Fibroblast of skin of right biceps (primary cell): Measurements from ENCODE around the gene SLC25A13.

Experiments
- DNase-seq: peaks from one replicate; pipeline ENCODE4 v3.0.0-alpha.2; 2013

Gene SLC25A13

DNA sequence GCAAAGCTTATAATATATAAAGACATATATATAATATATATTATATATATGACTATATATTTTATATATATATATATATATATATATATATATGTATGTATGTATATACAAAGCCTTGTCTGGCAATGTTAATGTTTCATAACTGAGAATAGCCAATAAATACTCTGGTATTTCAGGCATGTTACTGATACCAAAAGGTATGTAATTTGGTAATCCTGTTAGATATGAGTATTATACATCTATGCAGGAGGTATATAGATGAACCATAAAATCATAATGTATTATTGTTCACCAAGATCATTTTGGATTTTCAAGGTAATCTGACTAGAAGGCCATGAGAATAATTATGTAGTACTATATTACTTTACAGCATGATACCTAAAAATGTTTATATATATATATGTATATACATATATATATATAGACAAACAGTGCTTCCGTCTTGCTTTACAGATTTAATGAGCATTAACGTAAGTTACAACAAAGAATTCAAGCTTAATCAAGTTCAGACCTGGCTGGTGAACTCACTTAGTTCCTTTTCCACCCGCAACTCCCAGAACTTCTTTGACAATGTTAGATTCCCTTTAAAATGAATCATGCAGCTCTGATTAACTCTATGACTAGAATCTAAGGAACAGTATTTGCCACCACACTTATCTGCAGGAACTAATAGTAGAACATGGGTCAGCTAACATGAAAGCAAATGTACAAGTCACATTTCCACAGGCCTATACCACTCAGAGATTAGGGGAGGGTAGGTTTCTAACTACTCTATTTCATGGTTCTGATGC lies 82.7 kb downstream of the SLC25A13 start:
- DNase-seq, result peak; percentile 10

DNA sequence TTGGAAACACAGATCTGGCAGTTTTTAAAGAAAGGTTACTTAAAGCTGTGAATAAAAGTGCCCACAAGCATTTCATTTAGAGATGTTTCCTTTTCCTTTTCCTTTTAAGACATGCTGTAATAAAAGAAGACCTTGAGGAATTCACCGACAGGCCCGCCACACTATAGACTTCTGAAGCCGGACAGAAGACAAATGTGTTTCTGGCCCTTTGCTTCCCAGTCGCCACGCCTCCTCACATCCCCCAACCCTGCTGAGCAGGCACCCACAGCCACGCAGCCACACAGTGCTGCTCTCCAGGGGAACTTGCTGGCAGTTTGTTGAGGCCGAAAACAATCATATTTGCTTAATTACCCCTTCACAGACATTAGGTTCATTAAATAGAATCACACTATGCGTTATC lies 83.4 kb downstream of the SLC25A13 start:
- no peak for DNase-seq

- no peak for DNase-seq
These were observed 84.9 kb downstream of the SLC25A13 start for GRCh38 chr7:96237040-96237439.

GRCh38 chr7:96236198-96237039 lies 85.5 kb downstream of the SLC25A13 start:
- peak; percentile 88 for DNase-seq

- no peak for DNase-seq
These were observed 86.6 kb downstream of the SLC25A13 start for GRCh38 chr7:96235281-96235680.

- no peak for DNase-seq
These were observed 88.3 kb downstream of the SLC25A13 start for GRCh38 chr7:96233528-96234154.

DNA sequence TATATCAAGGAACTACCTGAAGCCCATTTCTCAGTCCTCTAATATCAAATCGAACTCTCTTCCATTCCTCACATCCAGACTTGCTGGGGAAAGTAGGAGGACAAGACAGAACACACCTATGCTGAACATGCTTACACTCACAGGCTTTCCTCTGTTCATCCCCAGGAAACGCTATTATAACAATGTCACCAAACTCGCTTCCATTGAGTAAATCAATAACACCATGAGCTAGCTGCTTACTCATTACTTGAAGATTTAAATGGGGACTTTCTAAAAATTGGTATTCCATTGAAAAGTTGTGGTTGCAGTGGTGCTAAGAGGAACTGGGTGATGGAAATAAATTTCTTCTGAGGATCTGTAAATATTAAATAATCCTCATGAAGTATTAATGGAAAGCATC lies 88.8 kb downstream of the SLC25A13 start:
- no peak for DNase-seq

- no peak for DNase-seq
These were observed 93.1 kb downstream of the SLC25A13 start for GRCh38 chr7:96228760-96229159.

DNA sequence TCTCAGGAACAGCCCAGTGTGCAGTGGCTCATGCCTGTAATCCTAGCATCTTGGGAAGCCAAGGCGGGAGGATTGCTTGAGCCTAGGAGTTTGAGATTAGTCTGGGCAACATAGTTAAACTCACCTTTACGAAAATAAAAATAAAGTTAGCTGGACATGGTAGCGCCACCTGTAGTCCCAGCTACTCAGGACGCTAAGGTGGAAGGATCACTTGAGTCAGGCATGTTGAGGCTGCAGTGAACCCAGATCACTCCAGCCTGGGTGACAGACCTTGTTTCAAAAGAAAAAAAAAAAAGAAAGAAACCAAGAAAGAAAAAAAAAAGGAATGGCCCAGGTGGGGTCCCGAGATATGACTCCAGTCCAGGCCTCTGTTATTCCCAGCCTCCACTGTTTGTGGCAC lies 96.6 kb downstream of the SLC25A13 start:
- no peak for DNase-seq

- DNase-seq, result no peak
These were observed 97.2 kb downstream of the SLC25A13 start for GRCh38 chr7:96224685-96225084.

DNA sequence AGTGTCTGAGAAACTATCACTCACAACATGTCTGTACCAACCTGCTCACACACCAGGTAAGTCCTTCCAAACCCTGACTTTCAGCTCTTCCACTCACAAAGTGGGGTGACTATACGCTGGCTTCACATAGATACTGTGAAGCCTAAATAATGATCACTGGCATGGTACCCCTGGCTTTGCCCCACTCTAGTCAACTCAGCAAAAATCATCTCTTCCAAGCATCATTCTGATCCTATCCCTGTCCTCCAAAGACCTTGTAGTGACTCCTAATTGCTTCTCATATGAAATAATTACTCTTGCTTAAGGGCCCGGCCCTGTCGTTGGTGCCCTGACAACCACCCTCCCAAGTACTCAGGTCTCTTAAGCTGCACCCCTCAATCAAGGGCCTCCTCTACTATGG lies 97.8 kb downstream of the SLC25A13 start:
- no peak for DNase-seq

DNA sequence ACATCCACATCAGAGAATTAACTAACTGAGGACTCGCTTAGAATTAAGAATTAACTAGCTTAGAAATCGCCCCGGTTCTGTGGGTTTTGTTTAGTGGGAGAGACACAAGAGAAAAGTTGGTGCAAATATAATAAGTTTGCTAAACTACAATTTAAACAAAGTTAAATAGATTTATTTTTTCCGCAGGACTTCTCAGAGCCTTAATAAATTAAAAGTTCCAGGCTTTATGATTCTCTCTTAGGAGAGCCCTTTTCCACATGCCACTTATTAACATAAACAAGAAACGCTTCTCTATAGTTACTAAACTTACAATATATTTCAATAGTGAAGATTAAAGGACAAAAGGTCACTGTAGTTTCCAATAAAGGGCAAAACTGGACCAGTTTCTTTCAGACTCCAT lies 100.0 kb downstream of the SLC25A13 start:
- no peak for DNase-seq

- DNase-seq, result peak; percentile 58
These were observed 102.3 kb downstream of the SLC25A13 start for GRCh38 chr7:96219378-96220130.

- DNase-seq, result no peak
These were observed 103.1 kb downstream of the SLC25A13 start for GRCh38 chr7:96218664-96219243.

GRCh38 chr7:96217147-96217546 lies 104.8 kb downstream of the SLC25A13 start:
- no peak for DNase-seq

DNA sequence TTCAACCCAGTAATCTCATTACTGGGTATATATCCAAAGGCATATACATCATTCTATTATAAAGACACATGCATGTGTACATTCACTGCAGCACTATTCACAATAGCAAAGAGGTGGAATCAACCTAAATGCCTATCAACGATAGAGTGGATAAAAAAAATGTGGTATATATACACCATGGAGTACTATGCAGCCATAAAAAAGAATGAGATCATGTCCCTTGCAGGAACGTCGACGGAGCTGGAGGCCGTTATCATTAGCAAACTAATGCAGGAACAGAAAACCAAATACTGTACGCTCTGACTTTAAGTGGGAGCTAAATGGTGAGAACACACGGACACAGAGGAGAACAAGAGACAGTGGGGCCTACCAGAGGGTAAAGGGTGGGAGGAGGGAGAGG lies 105.5 kb downstream of the SLC25A13 start:
- no peak for DNase-seq

GRCh38 chr7:96212474-96212873 lies 109.4 kb downstream of the SLC25A13 start:
- DNase-seq, result no peak

GRCh38 chr7:96211954-96212353 lies 109.9 kb downstream of the SLC25A13 start:
- no peak for DNase-seq

- no peak for DNase-seq
These were observed 116.2 kb downstream of the SLC25A13 start for GRCh38 chr7:96205665-96206064.

DNA sequence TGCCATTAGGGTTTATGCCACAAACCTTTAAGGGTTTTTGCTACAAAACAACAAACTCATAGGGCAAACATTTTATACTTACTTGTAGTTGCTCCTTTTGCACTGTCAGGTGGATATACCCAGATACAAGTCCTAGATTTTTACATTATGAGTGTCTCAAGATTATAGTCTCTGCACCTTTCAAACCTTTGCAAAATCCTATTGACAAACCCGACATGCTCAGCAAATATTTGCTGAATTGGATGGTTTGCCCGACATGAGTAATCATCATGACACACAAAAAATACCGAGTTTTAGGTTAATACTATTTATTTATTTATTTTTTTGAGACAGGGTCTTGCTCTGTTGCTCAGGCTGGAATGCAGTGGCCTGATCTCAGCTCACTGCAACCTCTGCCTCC lies 117.3 kb downstream of the SLC25A13 start:
- DNase-seq, result no peak

DNA sequence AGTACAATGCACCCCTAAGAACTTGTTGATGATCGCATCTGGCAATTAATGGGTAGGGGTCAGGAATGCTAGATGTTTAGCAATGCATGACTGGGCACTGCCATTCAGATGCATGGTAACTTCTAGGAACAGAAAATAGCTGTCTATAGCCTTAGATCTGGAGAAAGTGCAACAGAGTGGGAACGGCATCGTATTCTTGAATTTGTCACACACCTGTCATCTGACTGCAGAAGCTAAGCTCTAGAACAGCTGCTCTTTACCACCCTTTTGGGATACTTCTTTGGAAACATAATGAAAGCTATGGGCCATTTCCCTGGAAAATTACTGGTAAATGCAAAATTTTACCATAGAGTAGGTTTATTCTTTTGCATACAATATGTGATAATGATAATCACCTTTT lies 118.1 kb downstream of the SLC25A13 start:
- no peak for DNase-seq

- DNase-seq, result no peak
These were observed 119.8 kb downstream of the SLC25A13 start for GRCh38 chr7:96202102-96202501.

DNA sequence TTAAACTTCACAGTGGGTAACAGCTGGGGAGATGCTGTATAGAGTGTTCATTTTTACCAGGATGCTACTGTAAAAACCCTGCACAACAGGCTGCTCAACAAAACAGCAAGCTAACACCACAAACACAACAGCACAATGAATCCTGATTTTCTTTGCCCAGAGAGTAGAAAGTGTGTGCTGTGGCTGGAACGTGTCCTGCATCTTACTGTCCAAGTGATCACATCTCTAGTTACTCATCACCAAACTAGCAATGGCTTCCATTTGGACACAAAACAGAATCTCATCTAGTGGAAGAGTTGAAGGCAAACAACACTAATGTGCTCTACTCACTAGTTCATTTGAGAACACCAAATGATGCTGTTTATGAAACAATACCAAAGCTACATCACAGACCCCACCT lies 121.2 kb downstream of the SLC25A13 start:
- DNase-seq, result no peak
